ENCODE data around the gene SLC7A7. TPM values are rescaled to one million over a fixed set of nuclear protein-coding genes. Genes with fewer than 3 reads are reported as not detected.

The SLC7A7 gene
- total RNA-seq, 1 experiment from 2014 or later: 3.1 TPM

GRCh38 chr14:22735096-22735495 is 80.1 kb downstream of the SLC7A7 start:
- H3K27me3 ChIP-seq (ENCODE audit: insufficient read depth, low read length): no peaks in the 10 kb centered on the region
- H3K23ac ChIP-seq (ENCODE audit: insufficient read length, low read depth, low read length): no peak overlapping the region
- no peak overlapping the region for H2BK15ac ChIP-seq (ENCODE audit: low read depth, low read length)
- H2BK12ac ChIP-seq (ENCODE audit: insufficient read length, low read depth, low read length): no peak overlapping the region
- no peak overlapping the region for H3T11ph ChIP-seq (ENCODE audit: low read length)
- no peak overlapping the region for H3K18ac ChIP-seq (ENCODE audit: insufficient read length, low read depth, low read length)
- no peak overlapping the region for H3K4me3 Mint-ChIP-seq
- no peaks in the 10 kb centered on the region for H3K23me2 ChIP-seq (ENCODE audit: insufficient read length, low read depth, low read length, poor library complexity, severe bottlenecking)
- H3K9me3 ChIP-seq (ENCODE audit: control insufficient read depth, low read depth, low read length): no peaks in the 10 kb centered on the region
- H4K91ac ChIP-seq (ENCODE audit: insufficient read length, low read depth, low read length): no peak overlapping the region
- no peak overlapping the region for H3K27ac Mint-ChIP-seq
- no peaks in the 10 kb centered on the region for H3K4me1 Mint-ChIP-seq
- no peak overlapping the region for H3K9ac ChIP-seq (ENCODE audit: extremely low read depth, insufficient read length, low read length)
- no peaks in the 10 kb centered on the region; a peak in 1 of 7 replicates for H3K36me3 Mint-ChIP-seq (ENCODE audit: insufficient read depth in 1 of 3, low read depth in 3 of 3)
- H3K4me2 ChIP-seq (ENCODE audit: insufficient read depth, insufficient read length, low read length): no peak overlapping the region
- peaks cover 3 to 7% of the 10 kb centered on the region in 2 experiments for H3K9me3 Mint-ChIP-seq
- no peaks in the 10 kb centered on the region for H3K4me1 ChIP-seq (ENCODE audit: insufficient read depth, low read length)
- no peak overlapping the region for H2BK5ac ChIP-seq (ENCODE audit: insufficient read length, low read length)
- H3K27me3 Mint-ChIP-seq (ENCODE audit: low read depth): no peaks in the 10 kb centered on the region; the same call in 1 of the 2 replicates
- H3K56ac ChIP-seq (ENCODE audit: insufficient read length, low read depth, low read length): no peak overlapping the region
- no peak overlapping the region for H2AK5ac ChIP-seq (ENCODE audit: insufficient read length, low read length)
- WGBS (ENCODE audit: extremely low coverage, insufficient read length, low lambda C conversion rate): no CpG with 5 or more reads among the region's 2 CpGs
- no peak overlapping the region for H3K4ac ChIP-seq (ENCODE audit: low read depth, low read length)
- H2BK20ac ChIP-seq (ENCODE audit: low read depth, low read length, poor library complexity, severe bottlenecking): no peak overlapping the region
- H2AFZ ChIP-seq (ENCODE audit: low read length): no peak overlapping the region
- DNase-seq: no peak
- H3K27ac ChIP-seq (ENCODE audit: insufficient read length, low read depth, low read length): no peak overlapping the region
- H3K79me2 ChIP-seq (ENCODE audit: insufficient read depth, low read length): no peaks in the 10 kb centered on the region
- H3K79me1 ChIP-seq (ENCODE audit: insufficient read depth, low read depth, low read length, poor library complexity, severe bottlenecking): no peaks in the 10 kb centered on the region
- H4K5ac ChIP-seq (ENCODE audit: insufficient read length, low read depth, low read length): no peak overlapping the region
- H4K20me1 ChIP-seq (ENCODE audit: control insufficient read depth, insufficient read depth, insufficient read length): no peaks in the 10 kb centered on the region
- TF ChIP-seq, protein P1, sequence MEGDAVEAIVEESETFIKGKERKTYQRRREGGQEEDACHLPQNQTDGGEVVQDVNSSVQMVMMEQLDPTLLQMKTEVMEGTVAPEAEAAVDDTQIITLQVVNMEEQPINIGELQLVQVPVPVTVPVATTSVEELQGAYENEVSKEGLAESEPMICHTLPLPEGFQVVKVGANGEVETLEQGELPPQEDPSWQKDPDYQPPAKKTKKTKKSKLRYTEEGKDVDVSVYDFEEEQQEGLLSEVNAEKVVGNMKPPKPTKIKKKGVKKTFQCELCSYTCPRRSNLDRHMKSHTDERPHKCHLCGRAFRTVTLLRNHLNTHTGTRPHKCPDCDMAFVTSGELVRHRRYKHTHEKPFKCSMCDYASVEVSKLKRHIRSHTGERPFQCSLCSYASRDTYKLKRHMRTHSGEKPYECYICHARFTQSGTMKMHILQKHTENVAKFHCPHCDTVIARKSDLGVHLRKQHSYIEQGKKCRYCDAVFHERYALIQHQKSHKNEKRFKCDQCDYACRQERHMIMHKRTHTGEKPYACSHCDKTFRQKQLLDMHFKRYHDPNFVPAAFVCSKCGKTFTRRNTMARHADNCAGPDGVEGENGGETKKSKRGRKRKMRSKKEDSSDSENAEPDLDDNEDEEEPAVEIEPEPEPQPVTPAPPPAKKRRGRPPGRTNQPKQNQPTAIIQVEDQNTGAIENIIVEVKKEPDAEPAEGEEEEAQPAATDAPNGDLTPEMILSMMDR (conservative IDR thresholded peaks at IDR 0.05): no peak
- no peak overlapping the region for H2BK120ac ChIP-seq (ENCODE audit: low read depth, low read length, poor library complexity, severe bottlenecking)
- no peak overlapping the region for H3K14ac ChIP-seq (ENCODE audit: insufficient read depth, low read length)
- no peak overlapping the region for H4K8ac ChIP-seq (replicated peaks; ENCODE audit: insufficient read length, low read depth, low read length)

Data from H9 (cell line).